H1 (cell line): ENCODE data around the gene WDR6. TPM values are rescaled to one million over a fixed set of nuclear protein-coding genes. Genes with fewer than 3 reads are reported as not detected.
"Not testable (repeated sequence)": the region's sequence is repeated elsewhere in the genome, so short reads cannot be mapped to it uniquely, and the experiment has no call there.

Experiments
- CTCF ChIA-PET: fragments of 300-600 bp; sonication (Branson Sonifier 250); formaldehyde crosslinking; loops from one replicate; lab custom pipeline; 2021; ENCODE audit not compliant: partially characterized antibody; lab: Charles Lee
- POLR2A ChIA-PET: fragments of 300-600 bp; sonication (Branson Sonifier 250); formaldehyde crosslinking; loops from one replicate; lab custom pipeline; 2021; ENCODE audit warnings: inconsistent platforms; ENCODE audit not compliant: partially characterized antibody; lab: Charles Lee
- DNase-seq, 2 experiments: peaks; one replicate each; pipeline versions ENCODE4 v3.0.0 to v3.0.0-alpha.2; 2010 to 2022; ENCODE audit warnings: low spot score in 2 of 2, low read depth in 1 of 2, mixed read lengths in 1 of 2
- FAIRE-seq: peaks from 2 replicates; lab custom pipeline; 2011; peaks lifted over from hg19 to GRCh38; lab: Jason Lieb, UNC
- H2AFZ ChIP-seq: 2 replicates; pipeline ENCODE4 v1.8.1; 2012; ENCODE audit warnings: low read length, inconsistent platforms
- H2AK5ac ChIP-seq: 2 replicates; pipeline ENCODE4 v1.6.1; 2013; ENCODE audit warnings: low read depth, low read length
- H2BK120ac ChIP-seq: replicated peaks from 2 replicates; pipeline ENCODE3; 2013; ENCODE audit warnings: low read depth, low read length, inconsistent platforms
- H2BK12ac ChIP-seq: 2 replicates; pipeline ENCODE4 v1.6.1; 2013; ENCODE audit warnings: low read depth, low read length
- H2BK15ac ChIP-seq: 2 replicates; pipeline ENCODE4 v1.6.1; 2013; ENCODE audit warnings: low read length
- H2BK20ac ChIP-seq: 2 replicates; pipeline ENCODE4 v1.6.1; 2013; ENCODE audit warnings: low read length
- H2BK5ac ChIP-seq: 2 replicates; pipeline ENCODE4 v1.6.1; 2013; ENCODE audit warnings: low read depth, low read length
- H3K14ac ChIP-seq: 2 replicates; pipeline ENCODE4 v1.6.1; 2013; ENCODE audit warnings: inconsistent platforms; ENCODE audit not compliant: insufficient read length
- H3K18ac ChIP-seq: 2 replicates; pipeline ENCODE4 v1.6.1; 2013; ENCODE audit warnings: low read length; ENCODE audit errors: extremely low read depth
- H3K23ac ChIP-seq: 2 replicates; pipeline ENCODE4 v1.6.1; 2013; ENCODE audit warnings: inconsistent platforms; ENCODE audit not compliant: insufficient read length
- H3K23me2 ChIP-seq: 2 replicates; pipeline ENCODE4 v1.6.1; 2013; ENCODE audit warnings: low read depth, low read length
- H3K27ac ChIP-seq: 2 replicates; pipeline ENCODE4 v1.6.1; 2011; ENCODE audit warnings: low read depth, low read length, inconsistent platforms
- H3K27me3 ChIP-seq, 4 experiments: replicated peaks in 1 of 4; 1 replicate in 1 of 4; 2 replicates in 3 of 4; pipeline versions ENCODE4 v1.6.1 to v1.8.1; 2011 to 2013; ENCODE audit warnings: low read length in 3 of 4, mild to moderate bottlenecking in 3 of 4, inconsistent platforms in 2 of 4, mixed read lengths in 2 of 4, moderate library complexity in 1 of 4; ENCODE audit not compliant: control insufficient read depth in 3 of 4, insufficient read depth in 3 of 4; ENCODE audit errors: extremely low read depth in 1 of 4
- H3K36me3 ChIP-seq, 4 experiments: 2 replicates each; pipeline versions ENCODE4 v1.6.1 to v1.8.1; 2011 to 2013; ENCODE audit warnings: mild to moderate bottlenecking in 4 of 4, low read length in 3 of 4, moderate library complexity in 2 of 4, control low read depth in 1 of 4, inconsistent platforms in 1 of 4; ENCODE audit not compliant: insufficient read depth in 4 of 4, control insufficient read depth in 2 of 4
- H3K4ac ChIP-seq: replicated peaks from 2 replicates; pipeline ENCODE3; 2013; ENCODE audit warnings: low read length, low read depth, mixed read lengths, inconsistent platforms; ENCODE audit not compliant: insufficient read length
- H3K4me1 ChIP-seq, 4 experiments: replicated peaks in 1 of 4; 1 replicate in 1 of 4; 2 replicates in 3 of 4; pipeline versions ENCODE4 v1.6.1 to v1.8.1; 2011 to 2013; ENCODE audit warnings: low read length in 3 of 4, inconsistent platforms in 2 of 4, mixed read lengths in 1 of 4; ENCODE audit not compliant: insufficient read depth in 4 of 4, control insufficient read depth in 3 of 4
- H3K4me2 ChIP-seq, 2 experiments: 2 replicates each; pipeline versions ENCODE4 v1.6.1 to v1.8.1; 2011 to 2013; ENCODE audit warnings: low read depth in 2 of 2, low read length in 2 of 2, control low read depth in 1 of 2, inconsistent platforms in 1 of 2, mild to moderate bottlenecking in 1 of 2; ENCODE audit not compliant: insufficient read depth in 1 of 2
- H3K4me3 ChIP-seq, 4 experiments: fragments of 200-600, 300-600 bp in 1 of 4; sonication (generic), shearing (Covaris generic), sonication (Bioruptor Twin) in 1 of 4; 2 replicates each; pipeline versions ENCODE4 v1.5.1 to v1.8.1; 2011 to 2016; ENCODE audit warnings: low read length in 4 of 4, low read depth in 3 of 4, control low read depth in 2 of 4, inconsistent platforms in 2 of 4, mild to moderate bottlenecking in 2 of 4, mixed read lengths in 1 of 4, moderate library complexity in 1 of 4; ENCODE audit not compliant: insufficient read depth in 2 of 4; ENCODE audit errors: extremely low read depth in 1 of 4
- H3K56ac ChIP-seq: replicated peaks from 2 replicates; pipeline ENCODE3; 2013; ENCODE audit warnings: low read depth, mild to moderate bottlenecking, mixed read lengths, low read length, inconsistent platforms; ENCODE audit not compliant: insufficient read length
- H3K79me1 ChIP-seq: 2 replicates; pipeline ENCODE4 v1.6.1; 2013; ENCODE audit warnings: low read depth, low read length, control low read depth
- H3K79me2 ChIP-seq, 2 experiments: 2 replicates each; pipeline versions ENCODE4 v1.6.1 to v1.8.1; 2012 to 2013; ENCODE audit warnings: low read length in 2 of 2, mild to moderate bottlenecking in 2 of 2, inconsistent platforms in 1 of 2; ENCODE audit not compliant: insufficient read depth in 2 of 2, control insufficient read depth in 1 of 2
- H3K9ac ChIP-seq, 4 experiments: replicated peaks in 1 of 4; 1 replicate in 1 of 4; 2 replicates in 3 of 4; pipeline versions ENCODE4 v1.6.1 to v1.8.1; 2011 to 2013; ENCODE audit warnings: low read depth in 3 of 4, low read length in 3 of 4, control low read depth in 2 of 4, mild to moderate bottlenecking in 2 of 4, moderate library complexity in 2 of 4, inconsistent platforms in 1 of 4; ENCODE audit errors: extremely low read depth in 1 of 4
- H3K9me3 ChIP-seq, 2 experiments: 2 replicates each; pipeline versions ENCODE4 v1.6.1 to v1.8.1; 2012 to 2013; ENCODE audit warnings: mild to moderate bottlenecking in 2 of 2, moderate library complexity in 2 of 2, control low read depth in 1 of 2, inconsistent platforms in 1 of 2, low read depth in 1 of 2, low read length in 1 of 2, mixed read lengths in 1 of 2; ENCODE audit not compliant: insufficient read depth in 2 of 2
- H4K20me1 ChIP-seq, 2 experiments: replicated peaks in 1 of 2; 2 replicates each; pipeline versions ENCODE3 to v1.8.1; 2011 to 2013; ENCODE audit warnings: inconsistent platforms in 2 of 2, low read length in 2 of 2, mild to moderate bottlenecking in 1 of 2; ENCODE audit not compliant: insufficient read depth in 2 of 2, control insufficient read depth in 1 of 2
- H4K5ac ChIP-seq: 2 replicates; pipeline ENCODE4 v1.6.1; 2013; ENCODE audit warnings: low read length, low read depth, mixed read lengths, inconsistent platforms; ENCODE audit not compliant: insufficient read length
- H4K8ac ChIP-seq: 2 replicates; pipeline ENCODE4 v1.8.0; 2013; ENCODE audit warnings: mild to moderate bottlenecking, moderate library complexity, low read length, inconsistent platforms; ENCODE audit not compliant: insufficient read depth; ENCODE audit errors: extremely low read depth
- H4K91ac ChIP-seq: replicated peaks from 2 replicates; pipeline ENCODE3; 2013; ENCODE audit warnings: low read length, mixed read lengths, inconsistent platforms; ENCODE audit not compliant: insufficient read length
- WGBS, 2 experiments: shearing (Covaris generic) in 1 of 2; methylation state at CpG; one replicate each; pipeline versions ENCODE4 v1.1.6 to v1.1.7; 2013 to 2015; ENCODE audit warnings: low lambda C conversion rate in 2 of 2, mixed read lengths in 2 of 2, inconsistent platforms in 1 of 2, low coverage in 1 of 2, missing lambda C conversion rate in 1 of 2; ENCODE audit not compliant: insufficient replicate concordance in 2 of 2, insufficient coverage in 1 of 2, insufficient read length in 1 of 2; ENCODE audit errors: extremely low coverage in 1 of 2, missing lambda C conversion rate in 1 of 2; 5-methylcytosine and 5-hydroxymethylcytosine counted together
- polyA plus RNA-seq, 7 experiments: library from polyadenylated mRNA; depleted of rRNA in 3 of 7; stranded (reverse) in 5 of 7; unstranded in 2 of 7; fragments of >200 nt in 5 of 7; fragments of 200-250 nt in 2 of 7; gene quantifications; 1 replicate in 5 of 7; 2 replicates in 1 of 7; 4 replicates in 1 of 7; pipeline versions ENCODE4 v1.2.1 to v1.2.3, GENCODE V29; 2011 to 2013; ENCODE audit warnings: missing spikeins in 2 of 7, mixed read lengths in 2 of 7
- total RNA-seq: library from RNA; stranded (reverse); fragmentation: NEBNext Ultra II Directional; extraction: Animal tissue kit (Norgen Biotek cat#: 25700); gene quantifications from 2 replicates; pipeline ENCODE4 v1.2.1, GENCODE V29; 2021

Gene WDR6
- total and polyA plus RNA-seq, 2 of the 8 experiments (the other 6 are each of a cell fraction or from before 2014, with no cell fraction given): 180 to 257 TPM

DNA sequence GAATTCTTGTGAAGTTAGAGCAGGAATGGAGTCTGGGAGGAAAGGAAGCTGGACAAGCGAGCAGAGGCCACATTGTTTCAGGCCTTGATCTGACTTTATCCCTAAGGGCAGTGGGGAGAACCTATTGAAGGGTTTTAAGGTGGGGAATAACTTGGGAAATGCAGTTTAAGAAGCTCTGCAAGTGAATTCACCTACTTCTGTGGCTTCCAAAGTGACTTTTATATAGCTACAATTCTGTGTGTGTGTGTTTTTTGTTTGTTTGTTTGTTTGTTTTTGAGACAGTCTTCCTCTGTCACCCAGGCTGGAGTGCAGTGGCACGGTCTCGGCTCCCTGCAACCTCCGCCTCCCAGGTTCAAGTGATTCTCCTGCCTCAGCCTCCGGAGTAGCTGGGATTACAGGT, 1.4 kb downstream of the WDR6 start:
- H3K23me2 ChIP-seq: peaks cover 14% of the 10 kb centered on the region
- peaks cover 19% of the 10 kb centered on the region for H3K79me1 ChIP-seq
- not testable (repeated sequence) for H2AFZ ChIP-seq, H3K23ac ChIP-seq, H2BK20ac ChIP-seq, H4K91ac ChIP-seq, H3K56ac ChIP-seq, H2BK120ac ChIP-seq, H4K5ac ChIP-seq, H3K27me3 ChIP-seq, H3K18ac ChIP-seq, H3K27ac ChIP-seq, H2BK12ac ChIP-seq, H3K4ac ChIP-seq, FAIRE-seq, H3K9me3 ChIP-seq, H2AK5ac ChIP-seq, H4K8ac ChIP-seq, DNase-seq, H2BK15ac ChIP-seq, H3K14ac ChIP-seq, H2BK5ac ChIP-seq
- peak overlapping the region; percentile 86 to 95 for H3K4me2 ChIP-seq
- ChIA-PET CTCF (interaction anchor here (5.0 to 24.3 kb wide), 2 partner anchors 13 to 18 kb away, joined by 36 to 467 read pairs; partner anchors contain the start of genes NDUFAF3 and P4HTM), POLR2A (interaction anchor here (0.9 to 38.8 kb wide), 9 partner anchors 4 to 346 kb away, joined by 3 to 1518 read pairs (median 7); partner anchors contain the start of genes CELSR3, DALRD3, IMPDH2 and LAMB2)
- peaks cover 11 to 54% of the 10 kb centered on the region in 2 experiments for H3K79me2 ChIP-seq
- peaks cover 24 to 34% of the 10 kb centered on the region in 2 experiments for H4K20me1 ChIP-seq
- H3K4me1 ChIP-seq: peaks cover 0 to 12% (median 6%) of the 10 kb centered on the region in 4 experiments; a peak in 5 of 7 replicates
- H3K36me3 ChIP-seq: peaks cover 4 to 29% (median 13%) of the 10 kb centered on the region in 4 experiments
- H3K4me3 ChIP-seq: peak overlapping the region; percentile 66 to 90 (median 75); a peak in 7 of 8 replicates
- peak overlapping the region in 3 of 4 experiments; percentile 31 to 53 (median 44); a peak in 5 of 7 replicates for H3K9ac ChIP-seq
- WGBS, 2 experiments: 89% methylated on average over 5 of the region's 5 CpGs; no CpG with 5 or more reads in 1 of the 2 experiments
